Neural progenitor cell (in vitro differentiated cells): ENCODE results near the gene SEC14L1. TPM values are rescaled to one million over a fixed set of nuclear protein-coding genes. Genes with fewer than 3 reads are reported as not detected.

ENCODE experiments used
- DNase-seq: peaks from one replicate; pipeline ENCODE4 v3.0.0-alpha.2; 2016; ENCODE audit warnings: low spot score
- H2AFZ ChIP-seq: fragments of 200-600 bp; sonication (generic); replicated peaks from 2 replicates; pipeline ENCODE4 v1.6.1; 2016; ENCODE audit warnings: antibody characterized with exemption
- H3F3A ChIP-seq: fragments of 200-600 bp; sonication (generic); 2 replicates; pipeline ENCODE4 v1.6.1; 2016; ENCODE audit warnings: antibody characterized with exemption, low read depth
- H3K27ac ChIP-seq: fragments of 200-600 bp; sonication (generic); 2 replicates; pipeline ENCODE4 v1.5.1; 2016; ENCODE audit warnings: mild to moderate bottlenecking
- H3K27me3 ChIP-seq: fragments of 200-600 bp; sonication (generic); 2 replicates; pipeline ENCODE4 v1.6.1; 2016; ENCODE audit warnings: mild to moderate bottlenecking, moderate library complexity
- H3K36me3 ChIP-seq: fragments of 200-600 bp; sonication (generic); 2 replicates; pipeline ENCODE4 v1.5.1; 2016
- H3K4me1 ChIP-seq: fragments of 200-600 bp; sonication (generic); 2 replicates; pipeline ENCODE4 v1.6.1; 2016; ENCODE audit warnings: mixed run types
- H3K4me2 ChIP-seq: fragments of 200-600 bp; sonication (generic); 2 replicates; pipeline ENCODE4 v1.6.1; 2016
- H3K4me3 ChIP-seq: fragments of 200-600 bp; sonication (generic); 2 replicates; pipeline ENCODE4 v1.5.1; 2016
- H3K79me2 ChIP-seq: fragments of 200-600 bp; sonication (generic); 2 replicates; pipeline ENCODE4 v1.6.1; 2016; ENCODE audit warnings: low read depth
- H3K9ac ChIP-seq: fragments of 200-600 bp; sonication (generic); 2 replicates; pipeline ENCODE4 v1.6.1; 2016
- H3K9me3 ChIP-seq: fragments of 200-600 bp; sonication (generic); 2 replicates; pipeline ENCODE4 v1.5.1; 2016; ENCODE audit warnings: low read depth
- H4K20me1 ChIP-seq: fragments of 200-600 bp; sonication (generic); 2 replicates; pipeline ENCODE4 v1.6.1; 2016; ENCODE audit warnings: low read depth
- H3K27ac Mint-ChIP-seq: 3 replicates; pipeline ENCODE4 v1.8.0; 2021; ENCODE audit warnings: mixed read lengths
- H3K27me3 Mint-ChIP-seq: 2 replicates; pipeline ENCODE4 v1.8.0; 2022; ENCODE audit warnings: low read depth, mild to moderate bottlenecking, inconsistent platforms, moderate library complexity, mixed read lengths; ENCODE audit not compliant: insufficient read depth
- H3K36me3 Mint-ChIP-seq: 3 replicates; pipeline ENCODE4 v1.8.0; 2021; ENCODE audit warnings: mixed read lengths
- H3K4me1 Mint-ChIP-seq: 3 replicates; pipeline ENCODE4 v1.8.0; 2021; ENCODE audit warnings: mixed read lengths
- H3K4me3 Mint-ChIP-seq: 3 replicates; pipeline ENCODE4 v1.8.0; 2021; ENCODE audit warnings: mild to moderate bottlenecking, moderate library complexity, mixed read lengths
- H3K9me3 Mint-ChIP-seq: 3 replicates; pipeline ENCODE4 v1.8.0; 2020; ENCODE audit warnings: mixed read lengths
- CTCF ChIP-seq: fragments of 200-600 bp; sonication (generic); IDR thresholded peaks from 2 replicates; pipeline ENCODE4 v1.5.1; 2017; ENCODE audit warnings: antibody characterized with exemption, mild to moderate bottlenecking
- EZH2 ChIP-seq: fragments of 200-600 bp; sonication (generic); IDR thresholded peaks from 2 replicates; pipeline ENCODE4 v1.6.1; 2017; ENCODE audit warnings: antibody characterized with exemption, mild to moderate bottlenecking, moderate library complexity
- EZH2phosphoT487 ChIP-seq: fragments of 200-600 bp; sonication (generic); IDR thresholded peaks from 2 replicates; pipeline ENCODE4 v1.6.1; 2017; ENCODE audit warnings: antibody characterized with exemption
- total RNA-seq: library from RNA; depleted of rRNA; stranded (reverse); fragments of >200 nt; gene quantifications from 2 replicates; pipeline ENCODE4 v1.2.3, GENCODE V29; 2015; ENCODE audit warnings: low replicate concordance

The SEC14L1 gene
- total RNA-seq, 1 donor from 2014 or later: 75.0 TPM

GRCh38 chr17:77216486-77216885 is 75.7 kb downstream of the SEC14L1 start:
- Mint-ChIP-seq H3K27ac (no peak overlapping the region), H3K9me3 (no peaks in the 10 kb centered on the region), H3K27me3 (peaks cover 2% of the 10 kb centered on the region), H3K4me3 (no peak overlapping the region), H3K4me1 (peaks cover 4% of the 10 kb centered on the region), H3K36me3 (peaks cover 27% of the 10 kb centered on the region)
- no peak for DNase-seq
- Histone ChIP-seq H3K4me2 (no peak overlapping the region), H3K9me3 (no peaks in the 10 kb centered on the region), H3F3A (no peaks in the 10 kb centered on the region), H4K20me1 (no peaks in the 10 kb centered on the region), H3K27ac (no peak overlapping the region), H3K79me2 (no peaks in the 10 kb centered on the region), H3K9ac (no peak overlapping the region), H3K27me3 (no peaks in the 10 kb centered on the region), H3K4me3 (no peak overlapping the region), H3K36me3 (no peaks in the 10 kb centered on the region), H2AFZ (no peak overlapping the region), H3K4me1 (no peaks in the 10 kb centered on the region)
- no peak for TF ChIP-seq CTCF

- H2AFZ ChIP-seq: no peak overlapping the region
- no peak overlapping the region for H3K9ac ChIP-seq
- Mint-ChIP-seq H3K4me1 (peaks cover 4% of the 10 kb centered on the region), H3K9me3 (no peaks in the 10 kb centered on the region), H3K27me3 (peaks cover under 1% of the 10 kb centered on the region), H3K36me3 (peaks cover 22% of the 10 kb centered on the region), H3K4me3 (no peak overlapping the region), H3K27ac (no peak overlapping the region)
- H3K4me1 ChIP-seq: no peaks in the 10 kb centered on the region
- no peak overlapping the region for H3K4me2 ChIP-seq
- H3K4me3 ChIP-seq: no peak overlapping the region
- H3K27ac ChIP-seq: no peak overlapping the region
- no peaks in the 10 kb centered on the region for H3K79me2 ChIP-seq
- no peaks in the 10 kb centered on the region for H3K36me3 ChIP-seq
- H3K9me3 ChIP-seq: no peaks in the 10 kb centered on the region
- H3K27me3 ChIP-seq: no peaks in the 10 kb centered on the region
- TF ChIP-seq EZH2phosphoT487 (no peak), CTCF (no peak), EZH2 (no peak)
- H3F3A ChIP-seq: no peaks in the 10 kb centered on the region
- no peaks in the 10 kb centered on the region for H4K20me1 ChIP-seq
- no peak for DNase-seq
Observed at GRCh38 chr17:77217123-77217522, 76.4 kb downstream of the SEC14L1 start.

GRCh38 chr17:77217566-77217965 is 76.8 kb downstream of the SEC14L1 start:
- no peak for DNase-seq
- Mint-ChIP-seq H3K36me3 (peaks cover 20% of the 10 kb centered on the region), H3K4me3 (no peak overlapping the region), H3K4me1 (peaks cover 4% of the 10 kb centered on the region), H3K9me3 (no peaks in the 10 kb centered on the region), H3K27ac (no peak overlapping the region), H3K27me3 (no peaks in the 10 kb centered on the region)
- Histone ChIP-seq H3K4me2 (no peak overlapping the region), H3K9me3 (no peaks in the 10 kb centered on the region), H3K4me3 (no peak overlapping the region), H3K27ac (no peak overlapping the region), H3F3A (no peaks in the 10 kb centered on the region), H3K79me2 (no peaks in the 10 kb centered on the region), H3K27me3 (no peaks in the 10 kb centered on the region), H4K20me1 (no peaks in the 10 kb centered on the region), H3K9ac (no peak overlapping the region), H2AFZ (no peak overlapping the region), H3K4me1 (no peaks in the 10 kb centered on the region), H3K36me3 (no peaks in the 10 kb centered on the region)
- TF ChIP-seq EZH2phosphoT487: no peak
- TF ChIP-seq EZH2: no peak
- TF ChIP-seq CTCF: no peak

- no peaks in the 10 kb centered on the region for H3K9me3 Mint-ChIP-seq
- no peaks in the 10 kb centered on the region for H3K79me2 ChIP-seq
- no peak overlapping the region for H3K9ac ChIP-seq
- no peaks in the 10 kb centered on the region for H3K9me3 ChIP-seq
- H4K20me1 ChIP-seq: no peaks in the 10 kb centered on the region
- no peak overlapping the region for H2AFZ ChIP-seq
- no peaks in the 10 kb centered on the region for H3K4me1 ChIP-seq
- no peaks in the 10 kb centered on the region for H3K27me3 ChIP-seq
- no peaks in the 10 kb centered on the region for H3K27me3 Mint-ChIP-seq
- H3K4me2 ChIP-seq: no peak overlapping the region
- peaks cover 18% of the 10 kb centered on the region for H3K36me3 Mint-ChIP-seq
- H3K4me1 Mint-ChIP-seq: peaks cover 4% of the 10 kb centered on the region
- no peak overlapping the region for H3K27ac ChIP-seq
- no peaks in the 10 kb centered on the region for H3F3A ChIP-seq
- no peaks in the 10 kb centered on the region for H3K36me3 ChIP-seq
- DNase-seq: no peak
- no peak overlapping the region for H3K4me3 Mint-ChIP-seq
- no peak for TF ChIP-seq EZH2phosphoT487
- no peak for TF ChIP-seq CTCF
- no peak for TF ChIP-seq EZH2
- no peak overlapping the region for H3K27ac Mint-ChIP-seq
- H3K4me3 ChIP-seq: no peak overlapping the region
Observed at GRCh38 chr17:77218902-77219301, 78.1 kb downstream of the SEC14L1 start.
